Left ventricle myocardium superior (tissue), 1 donor: ENCODE results near the gene FGF10. TPM values are rescaled to one million over a fixed set of nuclear protein-coding genes. Genes with fewer than 3 reads are reported as not detected.
A peak's percentile ranks its signal among the peaks of the same experiment; 100 is the strongest.

Source experiments
- ATAC-seq: fragments of 200-7000 bp; cut with Tn5 transposase; one replicate; pipeline ENCODE4 v1.9.1; 2020; ENCODE audit warnings: mild to moderate bottlenecking, moderate library complexity
- DNase-seq: peaks from one replicate; pipeline ENCODE4 v3.0.0-alpha.2; 2020
- intact Hi-C: fragments of 100-400 bp; cut with micrococcal nuclease; formaldehyde crosslinking; loops from one replicate; pipeline ENCODE4 v1.11.0; 2022
- long read RNA-seq: library from polyadenylated mRNA; unstranded; transcript quantifications from one replicate; pipeline ENCODE4 v2.0.0, GENCODE V29; 2021
- total RNA-seq: library from RNA; stranded (reverse); fragmentation: NEBNext Ultra II Directional; extraction: Animal tissue kit (Norgen Biotek cat#: 25700); gene quantifications from one replicate; pipeline ENCODE4 v1.2.1, GENCODE V29; 2021
- donor health status: DM: no; HTN: yes; CAD: no; lungs with severe emphysema.

The FGF10 gene
- total RNA-seq, result 0.59 TPM
- long read RNA-seq, partial matches to known transcripts, result 0 of 1 reads
- long read RNA-seq, other reads (novel, unspliced or antisense), result 0 of 1 reads

- intact Hi-C loops, result no loop called here
- DNase-seq (peak; percentile 50), ATAC-seq (peak; percentile 86)
Observed at GRCh38 chr5:44389090-44389822, at the start of gene FGF10. FGF10 (minus strand) TSS chr5:44389420; CDS start chr5:44388682, 738 bp downstream.

DNA sequence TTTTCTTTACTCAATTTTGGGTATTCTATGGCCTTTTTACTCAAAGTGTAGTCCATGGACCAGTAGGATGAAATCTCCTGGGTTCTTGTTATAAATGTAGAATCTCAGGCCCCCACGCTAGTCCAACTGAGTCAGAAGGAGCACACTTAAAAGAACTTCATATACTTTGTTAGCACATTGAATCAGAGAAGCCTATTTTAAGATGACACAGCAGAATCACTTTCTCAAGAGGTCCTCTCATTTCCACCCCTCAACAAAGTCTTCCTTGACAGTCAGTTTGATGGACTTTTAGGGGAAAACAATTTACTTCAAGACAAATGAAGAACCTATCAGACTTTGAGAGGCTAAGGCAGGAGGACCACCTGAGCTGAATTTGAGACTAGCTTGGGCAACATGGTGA is 37.7 kb upstream of the FGF10 start:
- intact Hi-C loops, result no loop called here
- ATAC-seq, result no peak
- DNase-seq, result no peak

GRCh38 chr5:44412286-44412685 is 23.1 kb upstream of the FGF10 start:
- intact Hi-C loops, result no loop called here
- DNase-seq (no peak), ATAC-seq (no peak)

DNA sequence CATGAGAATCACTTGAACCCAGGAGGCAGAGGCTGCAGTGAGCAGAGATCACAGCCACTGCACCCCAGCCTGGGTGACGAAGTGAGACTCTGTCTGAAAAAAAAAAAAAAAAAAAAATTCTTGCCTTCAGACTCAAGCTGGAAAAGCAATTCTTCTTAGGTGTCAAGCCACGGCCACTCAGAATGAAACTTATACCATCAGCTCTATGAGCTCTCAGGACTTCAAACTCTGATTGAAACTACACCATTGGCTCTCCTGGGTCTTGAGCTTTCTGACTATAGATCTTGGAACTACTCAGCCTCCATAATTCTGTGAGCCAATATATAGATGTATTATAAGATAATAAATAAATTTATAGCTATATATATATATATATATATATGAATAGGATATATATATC is 12.9 kb upstream of the FGF10 start:
- ATAC-seq, result no peak
- DNase-seq, result no peak
- intact Hi-C loops, result no loop called here

DNA sequence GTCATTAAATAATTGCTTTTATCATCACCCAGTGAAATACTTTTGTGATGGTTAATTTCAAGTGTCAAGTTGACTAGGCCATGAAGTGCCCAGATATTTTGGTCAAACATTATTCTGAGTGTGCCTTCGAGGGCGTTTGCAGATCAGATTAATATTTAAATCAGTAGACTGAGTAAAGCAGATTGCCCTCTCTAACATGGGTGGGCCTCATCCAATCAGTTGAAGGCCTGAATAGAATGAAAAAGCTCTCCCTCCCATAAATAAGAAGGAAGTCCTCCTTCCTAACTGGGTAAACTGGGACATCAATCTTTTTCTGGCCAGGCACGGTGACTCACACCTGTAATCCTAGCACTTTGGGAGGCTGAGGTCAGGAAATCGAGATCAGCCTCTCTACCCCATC is 12.4 kb upstream of the FGF10 start:
- ATAC-seq (no peak), DNase-seq (no peak)
- intact Hi-C loops, result no loop called here

- ATAC-seq, result no peak
- DNase-seq, result no peak
- intact Hi-C loops, result no loop called here
Observed at GRCh38 chr5:44398382-44398781, 9.2 kb upstream of the FGF10 start.

DNA sequence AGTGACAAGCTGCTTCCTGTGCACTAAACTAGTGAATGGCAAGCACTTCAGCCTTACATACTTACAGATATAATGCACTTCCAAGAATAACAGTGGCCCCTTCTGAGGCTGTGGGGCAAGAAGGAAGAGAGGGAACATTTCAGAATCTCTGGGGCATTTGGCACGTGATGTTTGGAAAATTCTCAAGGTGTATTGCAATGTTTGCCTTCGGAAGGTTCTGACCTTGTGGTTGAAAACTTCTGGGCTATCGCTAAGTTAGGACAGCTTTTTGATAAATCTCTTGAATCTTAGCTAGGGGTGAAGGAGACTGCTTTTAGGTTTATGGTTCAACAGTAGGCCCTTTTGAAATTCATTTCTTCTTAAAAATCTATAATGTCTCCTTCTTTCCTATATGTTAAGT is 7.1 kb upstream of the FGF10 start:
- ATAC-seq, result no peak
- intact Hi-C loops, result no loop called here

GRCh38 chr5:44390351-44390750 is 1.1 kb upstream of the FGF10 start:
- DNase-seq, result no peak
- intact Hi-C loops, result no loop called here
- ATAC-seq, result no peak

More for the DNA sequence above, 7.1 kb upstream of the FGF10 start:
- DNase-seq, result no peak

- ATAC-seq (no peak), DNase-seq (no peak)
- intact Hi-C loops, result no loop called here
Observed at GRCh38 chr5:44389823-44390143, 563 bp upstream of the FGF10 start.

DNA sequence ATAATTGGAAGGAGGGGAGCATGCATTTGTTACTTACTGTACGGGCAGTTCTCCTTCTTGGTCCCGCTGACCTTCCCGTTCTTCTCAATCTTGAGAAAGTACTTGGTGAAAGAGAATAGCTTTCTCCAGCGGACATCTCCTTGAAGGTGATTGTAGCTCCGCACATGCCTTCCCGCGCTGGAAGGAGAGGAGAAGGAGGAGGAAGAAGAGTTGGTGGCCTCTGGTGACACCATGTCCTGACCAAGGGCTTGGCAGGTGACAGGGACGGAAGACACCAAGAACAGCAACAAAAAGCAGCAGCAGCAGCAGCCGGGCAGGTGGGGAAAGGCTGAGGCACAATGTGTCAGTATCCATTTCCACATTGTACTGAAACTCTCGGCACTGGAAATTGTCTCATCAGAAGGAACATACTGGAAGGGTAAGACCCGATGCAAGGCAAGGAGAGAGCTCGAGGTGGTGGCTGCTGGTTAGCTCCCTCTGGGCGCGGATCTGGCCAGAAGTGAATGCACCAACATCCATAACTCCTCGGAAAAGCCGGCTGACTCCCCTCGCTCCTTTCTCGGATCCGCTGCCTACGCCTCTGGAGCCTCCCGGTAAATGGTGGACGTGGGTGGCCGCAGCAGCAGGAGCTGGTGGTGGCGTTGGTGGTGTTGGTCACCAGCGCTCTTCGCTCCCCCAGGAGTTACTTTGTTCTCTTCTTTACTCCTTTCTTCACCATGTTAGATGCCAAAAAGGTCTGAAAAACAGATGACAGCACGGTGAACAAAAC is 715 bp downstream of the FGF10 start:
- DNase-seq (peak; percentile 33), ATAC-seq (peak; percentile 55)

GRCh38 chr5:44387921-44388320 is 1.3 kb downstream of the FGF10 start:
- intact Hi-C loops, result no loop called here
- DNase-seq, result no peak
- peak; percentile 36 for ATAC-seq

More for the DNA sequence above, 715 bp downstream of the FGF10 start:
- intact Hi-C loops, result no loop called here

GRCh38 chr5:44387406-44387805 is 1.8 kb downstream of the FGF10 start:
- no peak for DNase-seq
- ATAC-seq, result no peak
- intact Hi-C loops, result no loop called here

DNA sequence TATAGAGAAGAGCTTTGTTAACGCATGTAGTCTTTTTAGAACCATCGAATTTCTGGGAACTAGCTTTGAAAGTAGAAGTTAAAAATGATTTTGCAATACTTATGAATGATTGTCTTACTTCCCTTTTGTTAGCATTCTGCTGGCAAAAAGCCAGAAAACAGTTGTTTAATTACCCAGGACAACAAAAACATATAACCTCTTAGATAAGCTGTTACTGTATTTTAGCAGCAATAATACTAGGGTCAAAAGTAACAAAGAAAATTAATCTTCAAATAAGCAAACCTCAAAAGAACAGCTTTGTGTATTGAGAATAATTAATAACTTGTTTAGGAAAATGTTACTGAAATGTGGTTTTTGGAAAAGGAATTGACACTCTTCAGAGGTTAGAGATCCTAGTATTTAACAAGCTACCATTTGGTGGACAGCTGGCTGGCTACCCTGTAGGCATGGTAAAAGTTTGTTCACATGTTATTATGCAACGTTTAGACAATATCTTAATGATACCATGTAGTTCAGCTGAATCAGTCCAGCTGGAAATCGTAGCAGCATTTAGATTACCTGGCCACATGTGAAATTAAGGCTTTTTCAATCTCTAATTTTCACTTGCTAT is 3.8 kb downstream of the FGF10 start:
- DNase-seq (no peak), ATAC-seq (no peak)
- intact Hi-C loops, result no loop called here

- no peak for ATAC-seq
- intact Hi-C loops, result no loop called here
- DNase-seq, result no peak
Observed at GRCh38 chr5:44384816-44385215, 4.4 kb downstream of the FGF10 start.

- ATAC-seq (no peak), DNase-seq (no peak)
- intact Hi-C loops, result no loop called here
Observed at GRCh38 chr5:44382894-44383293, 6.3 kb downstream of the FGF10 start.

DNA sequence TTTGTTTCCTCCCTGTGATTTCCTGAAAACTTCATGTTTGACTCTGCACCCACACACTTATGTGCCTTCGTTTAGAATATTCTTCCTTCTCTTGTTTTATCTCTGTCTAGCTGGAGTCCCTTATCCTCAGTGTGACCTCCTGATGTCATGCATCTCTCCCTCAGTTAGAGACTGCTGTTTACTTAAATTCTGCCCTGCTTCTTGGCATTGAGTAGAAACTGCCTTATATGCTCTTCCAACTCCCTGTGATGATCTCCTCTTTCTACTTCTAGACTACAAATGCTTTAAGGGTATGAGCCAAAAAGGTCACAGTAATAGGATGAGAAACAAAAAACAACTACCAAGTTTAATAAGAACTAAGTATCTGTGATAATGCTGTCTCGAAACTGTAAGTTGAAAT is 12.2 kb downstream of the FGF10 start:
- intact Hi-C loops, result no loop called here
- DNase-seq (no peak), ATAC-seq (no peak)

GRCh38 chr5:44372028-44372427 is 17.2 kb downstream of the FGF10 start:
- intact Hi-C loops, result no loop called here
- DNase-seq (no peak), ATAC-seq (no peak)

GRCh38 chr5:44367203-44367602 is 22.0 kb downstream of the FGF10 start:
- no peak for ATAC-seq
- intact Hi-C loops, result no loop called here
- no peak for DNase-seq

DNA sequence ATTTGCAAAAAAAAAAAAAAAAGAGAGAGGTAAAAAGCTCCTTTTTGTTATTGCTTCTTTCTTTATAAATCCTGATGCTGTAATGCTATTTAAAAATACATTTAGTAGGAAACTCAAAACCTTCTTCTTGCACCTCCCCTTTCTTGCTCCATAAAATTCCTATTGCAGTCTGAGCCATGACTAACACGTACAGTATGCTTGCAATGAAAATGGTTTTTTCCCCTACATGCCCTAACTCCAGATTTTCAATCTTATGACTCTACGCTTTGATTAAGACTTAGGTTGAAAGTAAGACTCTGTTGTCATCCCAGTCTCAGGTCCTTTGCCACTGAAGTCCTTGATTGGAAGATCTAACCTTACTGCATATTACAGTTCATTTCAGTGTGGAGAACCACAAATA is 23.9 kb downstream of the FGF10 start:
- ATAC-seq, result no peak
- no peak for DNase-seq

GRCh38 chr5:44364097-44364496 is 25.1 kb downstream of the FGF10 start:
- ATAC-seq (no peak), DNase-seq (no peak)
- intact Hi-C loops, result no loop called here

More for the DNA sequence above, 23.9 kb downstream of the FGF10 start:
- intact Hi-C loops, result no loop called here
